ENCODE results near the gene MMS19.

The MMS19 gene

DNA sequence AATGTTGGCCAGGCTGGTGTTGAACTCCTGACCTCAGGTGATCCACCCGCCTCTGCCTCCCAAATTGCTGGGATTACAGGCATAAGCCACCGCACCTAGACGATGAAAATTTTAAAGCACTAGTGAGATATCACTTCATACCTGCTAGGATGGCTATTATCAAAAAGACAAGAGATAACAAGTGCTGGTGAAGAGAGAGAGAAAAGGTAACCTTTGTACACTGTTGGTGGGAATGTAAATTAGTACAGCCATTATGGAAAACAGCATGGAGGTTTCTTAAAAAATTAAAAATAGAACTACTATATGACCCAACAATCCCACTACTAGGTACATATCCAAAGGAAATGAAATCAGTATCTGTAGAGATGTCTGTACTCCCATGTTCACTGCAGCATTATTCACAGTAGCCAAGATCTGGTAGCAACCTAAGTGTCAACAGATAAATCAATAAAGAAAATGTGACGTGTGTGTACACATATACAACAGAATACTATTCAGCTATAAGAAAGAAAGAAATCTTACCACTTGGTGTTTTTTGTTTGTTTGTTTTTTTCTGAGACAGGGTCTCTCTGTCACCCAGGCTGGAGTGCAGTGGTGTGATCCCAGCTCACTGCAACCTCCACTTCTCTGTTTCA is 12.5 kb downstream of the MMS19 start:
- peaks cover 40% of the 10 kb centered on the region for H4K20me1 ChIP-seq (ENCODE audit: insufficient read depth, low read length)
- no peaks in the 10 kb centered on the region for H3K9me3 ChIP-seq (ENCODE audit: insufficient read depth, low read length, severe bottlenecking)
- no peak overlapping the region for H2AFZ ChIP-seq (ENCODE audit: low read depth, low read length)
- H3K4me1 ChIP-seq (ENCODE audit: insufficient read depth, low read length), result no peaks in the 10 kb centered on the region
- TF ChIP-seq EZH2 (IDR thresholded peaks at IDR 0.05; ENCODE audit: borderline replicate concordance, low read depth, low read length, severe bottlenecking) (no peak), CTCF (IDR thresholded peaks at IDR 0.05; ENCODE audit: borderline replicate concordance, extremely low read depth, low read length, poor library complexity, severe bottlenecking) (no peak)
- H3K36me3 ChIP-seq (ENCODE audit: insufficient read depth, low read length), result peaks cover 41% of the 10 kb centered on the region
- no peak overlapping the region for H3K4me2 ChIP-seq (ENCODE audit: insufficient read depth, low read length)
- H3K4me3 ChIP-seq (ENCODE audit: low read depth in 1 of 2, low read length in 2 of 2), result no peak overlapping the region
- DNase-seq (no peak), ATAC-seq (ENCODE audit: insufficient read depth, low read depth) (no peak)
- no peaks in the 10 kb centered on the region for H3K27me3 ChIP-seq (ENCODE audit: insufficient read depth, low read length, poor library complexity)
- no peak overlapping the region for H3K27ac ChIP-seq (ENCODE audit: low read length)
- H3K79me2 ChIP-seq (ENCODE audit: insufficient read depth, low read length), result peaks cover 82% of the 10 kb centered on the region
- no peak overlapping the region for H3K9ac ChIP-seq (ENCODE audit: low read depth, low read length)

DNA sequence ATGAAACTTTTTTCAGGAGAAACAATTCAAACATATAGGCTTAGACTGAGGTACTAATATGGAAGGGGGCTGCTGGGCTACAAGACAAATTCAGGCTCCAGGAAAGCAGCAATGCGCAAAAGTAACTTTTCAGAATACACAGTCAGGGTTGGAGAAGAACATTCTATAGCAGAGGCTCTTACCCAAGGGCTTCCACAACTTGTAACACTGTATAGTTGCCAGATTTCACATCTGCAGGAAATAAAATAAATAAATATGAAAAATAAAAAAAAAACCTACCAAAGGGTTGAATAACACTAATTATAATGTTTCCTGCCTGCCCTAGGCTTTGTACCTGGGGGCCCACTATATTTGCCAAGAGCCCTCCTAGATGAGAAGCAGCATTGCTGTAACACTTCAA is 14.3 kb downstream of the MMS19 start:
- H3K27ac ChIP-seq (ENCODE audit: low read length), result no peak overlapping the region
- H3K4me3 ChIP-seq (ENCODE audit: low read depth in 1 of 2, low read length in 2 of 2), result no peak overlapping the region
- no peaks in the 10 kb centered on the region for H3K4me1 ChIP-seq (ENCODE audit: insufficient read depth, low read length)
- no peaks in the 10 kb centered on the region for H3K27me3 ChIP-seq (ENCODE audit: insufficient read depth, low read length, poor library complexity)
- no peaks in the 10 kb centered on the region for H3K9me3 ChIP-seq (ENCODE audit: insufficient read depth, low read length, severe bottlenecking)
- no peak overlapping the region for H2AFZ ChIP-seq (ENCODE audit: low read depth, low read length)
- H3K4me2 ChIP-seq (ENCODE audit: insufficient read depth, low read length), result no peak overlapping the region
- peaks cover 53% of the 10 kb centered on the region for H3K36me3 ChIP-seq (ENCODE audit: insufficient read depth, low read length)
- no peak for TF ChIP-seq CTCF (IDR thresholded peaks at IDR 0.05; ENCODE audit: borderline replicate concordance, extremely low read depth, low read length, poor library complexity, severe bottlenecking)
- no peak for TF ChIP-seq EZH2 (IDR thresholded peaks at IDR 0.05; ENCODE audit: borderline replicate concordance, low read depth, low read length, severe bottlenecking)
- no peak overlapping the region for H3K9ac ChIP-seq (ENCODE audit: low read depth, low read length)
- peaks cover 65% of the 10 kb centered on the region for H3K79me2 ChIP-seq (ENCODE audit: insufficient read depth, low read length)
- no peak for ATAC-seq (ENCODE audit: insufficient read depth, low read depth)
- H4K20me1 ChIP-seq (ENCODE audit: insufficient read depth, low read length), result peaks cover 23% of the 10 kb centered on the region
- DNase-seq, result no peak

DNA sequence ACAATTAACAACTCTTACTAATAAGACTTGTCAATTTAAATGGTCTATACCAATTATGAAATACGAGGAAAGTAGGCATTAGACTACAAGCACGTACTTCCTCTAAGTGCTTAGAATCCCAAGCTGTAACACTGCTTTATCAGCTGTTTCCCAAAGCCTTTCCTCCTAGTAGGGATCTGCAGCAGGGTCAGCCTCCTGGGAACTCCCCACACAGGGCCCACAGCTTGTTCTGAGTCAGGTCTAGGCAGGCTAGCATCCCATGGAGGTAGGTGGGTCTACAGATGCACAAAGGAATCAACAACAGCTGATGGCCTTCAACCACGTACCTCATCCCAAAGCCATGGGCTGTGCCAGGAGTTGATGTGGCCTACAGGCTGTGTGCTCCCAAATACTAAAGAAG is 14.7 kb downstream of the MMS19 start:
- no peak for ATAC-seq (ENCODE audit: insufficient read depth, low read depth)
- Histone ChIP-seq H3K4me3 (ENCODE audit: low read depth in 1 of 2, low read length in 2 of 2) (no peak overlapping the region), H3K4me2 (ENCODE audit: insufficient read depth, low read length) (no peak overlapping the region), H3K27ac (ENCODE audit: low read length) (no peak overlapping the region), H2AFZ (ENCODE audit: low read depth, low read length) (no peak overlapping the region), H3K9ac (ENCODE audit: low read depth, low read length) (no peak overlapping the region), H3K79me2 (ENCODE audit: insufficient read depth, low read length) (peaks cover 61% of the 10 kb centered on the region), H3K36me3 (ENCODE audit: insufficient read depth, low read length) (peaks cover 57% of the 10 kb centered on the region), H3K27me3 (ENCODE audit: insufficient read depth, low read length, poor library complexity) (no peaks in the 10 kb centered on the region), H4K20me1 (ENCODE audit: insufficient read depth, low read length) (peaks cover 21% of the 10 kb centered on the region), H3K4me1 (ENCODE audit: insufficient read depth, low read length) (no peaks in the 10 kb centered on the region), H3K9me3 (ENCODE audit: insufficient read depth, low read length, severe bottlenecking) (no peaks in the 10 kb centered on the region)
- no peak for DNase-seq
- TF ChIP-seq EZH2 (IDR thresholded peaks at IDR 0.05; ENCODE audit: borderline replicate concordance, low read depth, low read length, severe bottlenecking), result no peak

- H4K20me1 ChIP-seq (ENCODE audit: insufficient read depth, low read length), result peaks cover 16% of the 10 kb centered on the region
- DNase-seq (no peak), ATAC-seq (ENCODE audit: insufficient read depth, low read depth) (no peak)
- H3K9me3 ChIP-seq (ENCODE audit: insufficient read depth, low read length, severe bottlenecking), result no peaks in the 10 kb centered on the region
- no peak for TF ChIP-seq EZH2 (IDR thresholded peaks at IDR 0.05; ENCODE audit: borderline replicate concordance, low read depth, low read length, severe bottlenecking)
- TF ChIP-seq CTCF (IDR thresholded peaks at IDR 0.05; ENCODE audit: borderline replicate concordance, extremely low read depth, low read length, poor library complexity, severe bottlenecking), result no peak
- no peak overlapping the region for H3K9ac ChIP-seq (ENCODE audit: low read depth, low read length)
- no peak overlapping the region for H2AFZ ChIP-seq (ENCODE audit: low read depth, low read length)
- H3K79me2 ChIP-seq (ENCODE audit: insufficient read depth, low read length), result peaks cover 49% of the 10 kb centered on the region
- no peak overlapping the region for H3K4me3 ChIP-seq (ENCODE audit: low read depth in 1 of 2, low read length in 2 of 2)
- H3K4me2 ChIP-seq (ENCODE audit: insufficient read depth, low read length), result no peak overlapping the region
- H3K27me3 ChIP-seq (ENCODE audit: insufficient read depth, low read length, poor library complexity), result no peaks in the 10 kb centered on the region
- H3K27ac ChIP-seq (ENCODE audit: low read length), result no peak overlapping the region
- no peaks in the 10 kb centered on the region for H3K4me1 ChIP-seq (ENCODE audit: insufficient read depth, low read length)
- H3K36me3 ChIP-seq (ENCODE audit: insufficient read depth, low read length), result peaks cover 68% of the 10 kb centered on the region
Observed at GRCh38 chr10:97482381-97482780, 15.8 kb downstream of the MMS19 start.

Data from DND-41 (cell line).